HG03571 (cell line): ENCODE results near the gene PARP15.
"Not testable (repeated sequence)": the region's sequence is repeated elsewhere in the genome, so short reads cannot be mapped to it uniquely, and the experiment has no call there.

Source experiments
- ATAC-seq: cut with Tn5 transposase; IDR thresholded peaks from one replicate; pipeline ENCODE4 v1.9.1; 2021; ENCODE audit not compliant: unreplicated experiment

The PARP15 gene

GRCh38 chr3:122662505-122662904 is 85.1 kb downstream of the PARP15 start:
- no peak for ATAC-seq

GRCh38 chr3:122665226-122665786 is 87.9 kb downstream of the PARP15 start:
- ATAC-seq, result no peak

GRCh38 chr3:122665881-122666280 is 88.4 kb downstream of the PARP15 start:
- ATAC-seq, result no peak

- peak; percentile 76 for ATAC-seq
Measured at GRCh38 chr3:122668930-122669730, 91.7 kb downstream of the PARP15 start.

- ATAC-seq, result no peak
Measured at GRCh38 chr3:122671553-122671952, 94.1 kb downstream of the PARP15 start.

GRCh38 chr3:122674339-122674738 is 96.9 kb downstream of the PARP15 start:
- ATAC-seq, result no peak

GRCh38 chr3:122676759-122677158 is 99.3 kb downstream of the PARP15 start:
- no peak for ATAC-seq

- ATAC-seq, result no peak
Measured at GRCh38 chr3:122677216-122677615, 99.8 kb downstream of the PARP15 start.

- ATAC-seq, result no peak
Measured at GRCh38 chr3:122678506-122678905, 101.1 kb downstream of the PARP15 start.

GRCh38 chr3:122679085-122679881 is 101.8 kb downstream of the PARP15 start:
- ATAC-seq, result no peak

- no peak for ATAC-seq
Measured at GRCh38 chr3:122679882-122680474, 102.5 kb downstream of the PARP15 start.

- peak; percentile 34 for ATAC-seq
Measured at GRCh38 chr3:122680475-122681283, 103.2 kb downstream of the PARP15 start, which contains the start of gene PARP14. Gene PARP14, plus strand, starts transcription at chr3:122680839. Its CDS starts 45 bp downstream, at chr3:122680884.

- no peak for ATAC-seq
Measured at GRCh38 chr3:122681284-122681973, 104.0 kb downstream of the PARP15 start.

- ATAC-seq, result no peak
Measured at GRCh38 chr3:122681974-122682409, 104.5 kb downstream of the PARP15 start.

- ATAC-seq, result not testable (repeated sequence)
Measured at GRCh38 chr3:122682778-122683411, 105.4 kb downstream of the PARP15 start.

- no peak for ATAC-seq
Measured at GRCh38 chr3:122687298-122687697, 109.8 kb downstream of the PARP15 start.
